NCI-H1930 (cell line): ENCODE data around the gene SCUBE2.
"Not testable (repeated sequence)": the region's sequence is repeated elsewhere in the genome, so short reads cannot be mapped to it uniquely, and the experiment has no call there.

ENCODE experiments used
- DNase-seq, 2 experiments: peaks; one replicate each; lab custom pipeline; 2025; lab: John Stamatoyannopoulos, UW

SCUBE2 gene

GRCh38 chr11:9104580-9104979 lies 13.2 kb upstream of the SCUBE2 start:
- no peak for DNase-seq

- no peak for DNase-seq
Observed at GRCh38 chr11:9103542-9104276, 12.3 kb upstream of the SCUBE2 start.

GRCh38 chr11:9099617-9100016 lies 8.2 kb upstream of the SCUBE2 start:
- DNase-seq: no peak

- not testable (repeated sequence) for DNase-seq
Observed at GRCh38 chr11:9098455-9098854, 7.1 kb upstream of the SCUBE2 start.

GRCh38 chr11:9097186-9097943 lies 6.0 kb upstream of the SCUBE2 start:
- not testable (repeated sequence) for DNase-seq

- DNase-seq: no peak
Observed at GRCh38 chr11:9096427-9096826, 5.0 kb upstream of the SCUBE2 start.

GRCh38 chr11:9095421-9095820 lies 4.0 kb upstream of the SCUBE2 start:
- no peak for DNase-seq

GRCh38 chr11:9094420-9094819 lies 3.0 kb upstream of the SCUBE2 start:
- DNase-seq: no peak

GRCh38 chr11:9092853-9093778 lies 1.7 kb upstream of the SCUBE2 start:
- no peak for DNase-seq

- DNase-seq: no peak
Observed at GRCh38 chr11:9092072-9092471, 673 bp upstream of the SCUBE2 start.

- no peak for DNase-seq
Observed at GRCh38 chr11:9090488-9091043, 833 bp downstream of the SCUBE2 start.

- no peak for DNase-seq
Observed at GRCh38 chr11:9089636-9090035, 1.8 kb downstream of the SCUBE2 start.

- no peak for DNase-seq
Observed at GRCh38 chr11:9089061-9089460, 2.3 kb downstream of the SCUBE2 start.

GRCh38 chr11:9082575-9082974 lies 8.8 kb downstream of the SCUBE2 start:
- DNase-seq: no peak

- DNase-seq: no peak
Observed at GRCh38 chr11:9081153-9081552, 10.2 kb downstream of the SCUBE2 start.

- DNase-seq: no peak
Observed at GRCh38 chr11:9078113-9079086, 13.0 kb downstream of the SCUBE2 start.

- DNase-seq: no peak
Observed at GRCh38 chr11:9077164-9077563, 14.2 kb downstream of the SCUBE2 start.

- no peak for DNase-seq
Observed at GRCh38 chr11:9076661-9077060, 14.7 kb downstream of the SCUBE2 start.

GRCh38 chr11:9076046-9076445 lies 15.4 kb downstream of the SCUBE2 start:
- no peak for DNase-seq

GRCh38 chr11:9075556-9075955 lies 15.8 kb downstream of the SCUBE2 start:
- no peak for DNase-seq
